Activated naive CD4-positive, alpha-beta T cell treated with anti-CD3 and anti-CD28 coated beads for 36 hours (primary cell): ENCODE measurements around the gene ATP5F1D. TPM values are rescaled to one million over a fixed set of nuclear protein-coding genes. Genes with fewer than 3 reads are reported as not detected.

Experiments
- CTCF ChIA-PET: fragments of 350-600 bp; sonication (Branson Sonifier 250); formaldehyde crosslinking; loops from one replicate; lab custom pipeline; 2021; ENCODE audit warnings: antibody characterized with exemption; lab: Charles Lee
- DNase-seq: peaks from one replicate; pipeline ENCODE4 v3.0.0-alpha.2; 2020
- H3K27ac Mint-ChIP-seq: one replicate; pipeline ENCODE4 v1.8.0; 2021; ENCODE audit warnings: mild to moderate bottlenecking, mixed read lengths
- H3K27me3 Mint-ChIP-seq: one replicate; pipeline ENCODE4 v1.8.0; 2021; ENCODE audit warnings: low read depth, mixed read lengths
- H3K36me3 Mint-ChIP-seq: one replicate; pipeline ENCODE4 v1.8.0; 2021; ENCODE audit warnings: low read depth, mixed read lengths
- H3K4me1 Mint-ChIP-seq: one replicate; pipeline ENCODE4 v1.8.0; 2021; ENCODE audit warnings: low read depth, mixed read lengths
- H3K4me3 Mint-ChIP-seq: one replicate; pipeline ENCODE4 v1.8.0; 2021; ENCODE audit warnings: mild to moderate bottlenecking, moderate library complexity, mixed read lengths
- H3K9me3 Mint-ChIP-seq: one replicate; pipeline ENCODE4 v1.8.0; 2021; ENCODE audit warnings: mixed read lengths
- intact Hi-C: fragments of 100-400 bp; cut with micrococcal nuclease; formaldehyde crosslinking; loops from one replicate; pipeline ENCODE4 v1.15.1; 2023
- total RNA-seq, 2 experiments: library from RNA; stranded (reverse); gene quantifications; one replicate each; pipeline ENCODE4 v1.2.3, GENCODE V29; 2021

ATP5F1D gene
- total RNA-seq, 2 experiments from 2014 or later = 153 TPM

- peaks cover 7% of the 10 kb centered on the region for H3K27me3 Mint-ChIP-seq
- H3K4me3 Mint-ChIP-seq = no peak overlapping the region
- peak; percentile 85 for DNase-seq
- H3K27ac Mint-ChIP-seq = no peak overlapping the region
- CTCF ChIA-PET = interaction anchor here (0.6 to 1.9 kb wide), 8 partner anchors 19 to 327 kb away, joined by 3 to 4 read pairs (median 3); no protein-coding TSS in a partner anchor
- peaks cover 19% of the 10 kb centered on the region for H3K4me1 Mint-ChIP-seq
- intact Hi-C loops = loop anchor here (1.0 to 10.0 kb wide), 4 partner anchors 77 to 315 kb away; partner anchors contain the start of genes ADAMTSL5 and MBD3
- peaks cover 24% of the 10 kb centered on the region for H3K36me3 Mint-ChIP-seq
- no peaks in the 10 kb centered on the region for H3K9me3 Mint-ChIP-seq
Measured at GRCh38 chr19:1279782-1280341, 38.3 kb downstream of the ATP5F1D start.

GRCh38 chr19:1280636-1281568 is 39.4 kb downstream of the ATP5F1D start:
- Mint-ChIP-seq H3K27me3 (peaks cover 13% of the 10 kb centered on the region), H3K4me1 (peaks cover 19% of the 10 kb centered on the region), H3K36me3 (peaks cover 24% of the 10 kb centered on the region), H3K4me3 (no peak overlapping the region), H3K9me3 (no peaks in the 10 kb centered on the region), H3K27ac (no peak overlapping the region)
- no peak for DNase-seq
- intact Hi-C loops = no loop called here
- CTCF ChIA-PET = interaction anchor here (0.7 to 1.0 kb wide), 2 partner anchors 48 to 293 kb away, joined by 3 read pairs; no protein-coding TSS in a partner anchor

GRCh38 chr19:1281569-1282287 is 40.2 kb downstream of the ATP5F1D start:
- intact Hi-C loops = no loop called here

GRCh38 chr19:1282588-1283206 is 41.1 kb downstream of the ATP5F1D start:
- Mint-ChIP-seq H3K4me3 (no peak overlapping the region), H3K27ac (no peak overlapping the region), H3K4me1 (peaks cover 15% of the 10 kb centered on the region), H3K9me3 (no peaks in the 10 kb centered on the region), H3K36me3 (peaks cover 18% of the 10 kb centered on the region), H3K27me3 (peaks cover 18% of the 10 kb centered on the region)
- CTCF ChIA-PET = no interaction called here
- DNase-seq = no peak
- intact Hi-C loops = no loop called here

More at GRCh38 chr19:1281569-1282287, 40.2 kb downstream of the ATP5F1D start:
- H3K9me3 Mint-ChIP-seq = no peaks in the 10 kb centered on the region
- no peak overlapping the region for H3K27ac Mint-ChIP-seq
- peaks cover 17% of the 10 kb centered on the region for H3K27me3 Mint-ChIP-seq
- no peak overlapping the region for H3K4me3 Mint-ChIP-seq
- CTCF ChIA-PET = no interaction called here
- peaks cover 21% of the 10 kb centered on the region for H3K36me3 Mint-ChIP-seq
- no peak for DNase-seq
- H3K4me1 Mint-ChIP-seq = peaks cover 21% of the 10 kb centered on the region

GRCh38 chr19:1283207-1283916 is 41.8 kb downstream of the ATP5F1D start:
- Mint-ChIP-seq H3K9me3 (no peaks in the 10 kb centered on the region), H3K27me3 (peaks cover 23% of the 10 kb centered on the region), H3K4me3 (no peak overlapping the region), H3K4me1 (peaks cover 10% of the 10 kb centered on the region), H3K27ac (no peak overlapping the region), H3K36me3 (peaks cover 13% of the 10 kb centered on the region)
- no peak for DNase-seq
- CTCF ChIA-PET = interaction anchor here (0.6 kb wide), 1 partner anchor 92 kb away, joined by 7 read pairs; no protein-coding TSS in a partner anchor
- intact Hi-C loops = no loop called here

- H3K4me1 Mint-ChIP-seq = peaks cover 10% of the 10 kb centered on the region
Measured at GRCh38 chr19:1283917-1284292, 42.4 kb downstream of the ATP5F1D start.

GRCh38 chr19:1284293-1284978 is 42.9 kb downstream of the ATP5F1D start:
- H3K9me3 Mint-ChIP-seq = no peaks in the 10 kb centered on the region
- CTCF ChIA-PET = no interaction called here

More at GRCh38 chr19:1283917-1284292, 42.4 kb downstream of the ATP5F1D start:
- intact Hi-C loops = no loop called here
- no peak overlapping the region for H3K4me3 Mint-ChIP-seq
- no peaks in the 10 kb centered on the region for H3K9me3 Mint-ChIP-seq
- peaks cover 24% of the 10 kb centered on the region for H3K27me3 Mint-ChIP-seq
- no peak for DNase-seq
- CTCF ChIA-PET = no interaction called here
- peaks cover 10% of the 10 kb centered on the region for H3K36me3 Mint-ChIP-seq
- no peak overlapping the region for H3K27ac Mint-ChIP-seq

GRCh38 chr19:1284979-1285736 is 43.6 kb downstream of the ATP5F1D start:
- intact Hi-C loops = no loop called here
- peaks cover 2% of the 10 kb centered on the region for H3K36me3 Mint-ChIP-seq
- peaks cover 6% of the 10 kb centered on the region for H3K4me1 Mint-ChIP-seq
- no peak for DNase-seq
- no peaks in the 10 kb centered on the region for H3K9me3 Mint-ChIP-seq
- no peak overlapping the region for H3K27ac Mint-ChIP-seq
- CTCF ChIA-PET = no interaction called here
- peaks cover 28% of the 10 kb centered on the region for H3K27me3 Mint-ChIP-seq
- no peak overlapping the region for H3K4me3 Mint-ChIP-seq

More at GRCh38 chr19:1284293-1284978, 42.9 kb downstream of the ATP5F1D start:
- Mint-ChIP-seq H3K27me3 (peaks cover 28% of the 10 kb centered on the region), H3K4me3 (no peak overlapping the region), H3K4me1 (peaks cover 10% of the 10 kb centered on the region), H3K27ac (no peak overlapping the region), H3K36me3 (peaks cover 6% of the 10 kb centered on the region)
- intact Hi-C loops = no loop called here
- DNase-seq = no peak

- CTCF ChIA-PET = no interaction called here
- Mint-ChIP-seq H3K4me1 (peaks cover 4% of the 10 kb centered on the region), H3K9me3 (no peaks in the 10 kb centered on the region)
Measured at GRCh38 chr19:1285737-1286360, 44.3 kb downstream of the ATP5F1D start, which contains the start of gene EFNA2. EFNA2 (plus strand) TSS chr19:1285873; CDS start chr19:1286169, 296 bp downstream.

More at GRCh38 chr19:1285737-1286360, 44.3 kb downstream of the ATP5F1D start, which contains the start of gene EFNA2:
- H3K4me3 Mint-ChIP-seq = peak within 1 kb of the TSS; percentile 38
- intact Hi-C loops = no loop called here
- no peaks in the 10 kb centered on the region for H3K36me3 Mint-ChIP-seq
- H3K27ac Mint-ChIP-seq = no peak within 1 kb of the TSS
- peaks cover 28% of the 10 kb centered on the region for H3K27me3 Mint-ChIP-seq
- no peak for DNase-seq
